ENCODE measurements around the gene IGF2BP1.
"Not testable (repeated sequence)": the region's sequence is repeated elsewhere in the genome, so short reads cannot be mapped to it uniquely, and the experiment has no call there.

IGF2BP1 gene

DNA sequence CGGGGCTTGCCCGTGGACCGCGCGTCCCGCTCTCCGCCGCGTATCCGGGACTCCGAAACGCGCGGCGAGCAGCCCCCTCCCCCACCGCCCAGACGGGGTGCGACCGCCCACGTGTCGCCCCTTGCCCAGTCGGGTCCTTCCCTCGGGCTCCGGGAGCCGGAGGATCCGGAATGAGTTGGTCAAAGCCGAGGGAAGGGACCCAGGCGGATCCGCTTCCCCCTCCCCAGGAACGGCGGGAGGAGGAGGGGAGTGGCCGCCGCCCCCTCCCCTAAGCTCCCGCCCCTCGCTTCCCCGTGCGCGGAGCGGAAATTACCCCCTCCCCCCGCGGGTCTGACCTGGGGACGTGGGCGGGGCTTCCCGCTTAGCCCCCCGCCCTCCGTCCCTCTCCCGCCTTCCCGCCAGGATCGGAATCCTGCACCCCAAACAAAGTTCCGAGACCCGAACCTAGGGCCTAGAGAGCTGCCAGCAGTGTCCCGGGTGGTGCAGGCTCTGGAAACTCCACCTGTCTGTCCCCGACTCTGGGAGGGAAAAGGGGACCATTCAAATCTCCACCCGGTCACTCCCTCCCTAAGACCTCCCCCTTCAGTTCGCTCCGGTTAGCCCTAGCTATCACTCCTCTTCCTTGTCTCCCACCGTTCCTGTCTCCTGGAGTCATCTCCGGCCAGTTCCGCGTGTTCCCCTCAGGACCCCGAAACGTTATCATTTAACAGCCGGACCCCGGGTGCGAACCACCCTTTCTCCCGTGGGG lies 1.0 kb upstream of the IGF2BP1 start:
- no peak for DNase-seq

- no peak for DNase-seq
These were observed 473 bp upstream of the IGF2BP1 start for GRCh38 chr17:48996722-48997102.

DNA sequence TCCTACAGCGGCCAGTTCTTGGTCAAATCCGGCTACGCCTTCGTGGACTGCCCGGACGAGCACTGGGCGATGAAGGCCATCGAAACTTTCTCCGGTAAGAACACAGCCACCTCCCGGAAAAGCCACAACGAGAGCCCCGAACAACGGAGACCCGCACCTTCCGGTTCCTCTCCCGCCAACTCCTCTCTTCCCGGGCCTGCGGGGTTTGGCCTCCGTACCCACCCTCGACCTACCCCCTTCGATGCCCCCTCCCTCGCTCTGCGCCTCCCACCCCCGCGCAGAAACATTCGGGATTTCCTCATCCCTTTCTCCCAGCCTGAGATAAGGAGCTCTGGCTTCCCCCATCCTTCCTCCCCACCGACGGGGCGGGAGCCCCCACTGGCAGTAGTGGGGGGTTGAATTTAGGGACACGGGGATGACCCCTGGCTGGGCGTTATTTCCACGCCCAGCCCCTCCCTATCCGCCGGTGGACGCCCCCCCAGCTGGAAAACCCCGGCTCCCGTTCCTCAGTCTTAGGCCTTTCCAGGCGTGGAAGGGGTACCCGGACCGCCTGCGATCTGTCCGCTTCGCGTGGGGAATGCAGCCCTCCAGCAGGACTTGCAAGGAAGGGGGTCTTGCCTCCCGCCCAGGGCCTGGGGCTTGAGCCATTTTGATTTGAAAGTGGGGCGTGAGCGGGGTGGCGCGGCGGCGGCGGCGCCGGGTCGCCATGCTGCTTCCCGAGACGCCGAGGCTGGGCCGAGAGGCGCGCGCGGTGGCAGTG lies 822 bp downstream of the IGF2BP1 start:
- DNase-seq, result no peak

DNA sequence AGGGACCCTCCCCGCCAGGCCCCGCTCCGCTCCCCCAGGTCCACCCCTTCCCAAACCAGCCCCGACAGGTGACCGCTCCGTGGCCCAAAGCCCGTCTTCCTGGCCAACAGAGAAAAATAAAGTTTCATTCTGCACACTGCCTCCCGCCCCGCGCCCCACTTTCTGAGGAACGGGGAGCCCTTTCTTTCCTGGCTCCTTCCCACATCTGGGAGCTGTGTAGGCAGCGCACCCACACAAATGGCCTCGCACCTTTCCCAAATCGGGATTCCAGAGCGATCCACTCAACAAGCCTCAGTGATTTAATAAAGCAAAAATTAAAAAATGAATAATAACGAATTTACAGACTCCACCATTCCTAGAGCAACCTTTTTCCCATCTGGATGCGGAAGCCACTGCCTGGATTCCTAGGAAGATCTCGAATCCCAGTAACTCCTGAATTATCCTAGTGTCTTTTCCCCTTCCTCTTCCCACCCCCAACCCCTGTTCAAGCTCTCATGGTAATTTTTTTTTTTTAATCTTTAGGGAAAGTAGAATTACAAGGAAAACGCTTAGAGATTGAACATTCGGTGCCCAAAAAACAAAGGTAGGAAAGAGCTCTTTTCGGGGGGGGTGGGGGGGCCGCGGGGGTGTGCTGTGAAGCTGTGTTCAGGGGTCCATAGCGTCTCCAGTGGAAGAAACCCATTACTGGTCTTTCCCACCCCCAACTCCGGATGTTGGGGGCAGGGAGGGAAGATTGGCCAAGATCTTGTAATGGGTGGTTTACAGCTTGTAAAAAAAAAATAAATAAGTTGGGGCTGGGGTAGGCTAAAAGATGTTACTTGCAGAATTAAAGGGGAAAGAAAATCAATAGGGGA lies 1.6 kb downstream of the IGF2BP1 start:
- DNase-seq, result no peak

DNA sequence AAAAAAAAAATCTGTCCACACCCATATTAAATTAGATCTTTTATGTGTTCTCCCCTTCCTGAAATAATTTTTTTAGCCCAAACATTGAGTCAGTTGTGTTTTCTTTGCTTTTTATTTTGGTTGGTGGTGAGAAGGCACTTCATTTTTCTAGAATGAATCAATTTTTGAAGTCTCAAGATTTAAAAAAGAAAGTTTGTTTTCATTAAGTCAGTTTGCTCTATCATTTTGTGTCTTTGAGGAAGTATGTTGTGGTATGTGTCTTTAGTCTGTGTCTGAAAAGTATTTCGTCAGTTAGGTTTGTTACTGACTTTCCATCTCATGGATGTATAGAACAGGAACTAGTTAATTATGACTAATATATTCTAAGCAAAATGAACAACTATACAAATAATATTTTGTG lies 3.8 kb downstream of the IGF2BP1 start:
- no peak for DNase-seq

GRCh38 chr17:49001671-49002070 lies 4.5 kb downstream of the IGF2BP1 start:
- no peak for DNase-seq

DNA sequence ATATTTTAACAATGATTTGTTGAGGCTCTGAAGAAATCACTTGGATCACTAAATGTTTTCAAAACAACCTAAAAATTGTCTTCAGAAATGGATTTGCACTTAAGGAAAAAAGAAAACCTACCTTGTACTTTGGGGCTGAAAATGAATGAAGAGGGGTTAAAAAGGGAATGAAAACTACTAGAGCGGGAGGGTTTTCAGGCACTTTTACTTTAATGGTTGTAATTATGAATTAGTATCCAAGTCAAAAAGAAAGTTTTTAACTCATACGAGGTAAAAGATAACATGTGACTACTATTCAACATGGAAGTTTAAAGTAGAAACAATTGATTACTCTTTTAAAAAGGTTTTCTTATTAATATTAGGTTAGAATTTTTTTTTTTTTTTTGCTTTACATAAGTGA lies 5.1 kb downstream of the IGF2BP1 start:
- DNase-seq, result no peak

DNA sequence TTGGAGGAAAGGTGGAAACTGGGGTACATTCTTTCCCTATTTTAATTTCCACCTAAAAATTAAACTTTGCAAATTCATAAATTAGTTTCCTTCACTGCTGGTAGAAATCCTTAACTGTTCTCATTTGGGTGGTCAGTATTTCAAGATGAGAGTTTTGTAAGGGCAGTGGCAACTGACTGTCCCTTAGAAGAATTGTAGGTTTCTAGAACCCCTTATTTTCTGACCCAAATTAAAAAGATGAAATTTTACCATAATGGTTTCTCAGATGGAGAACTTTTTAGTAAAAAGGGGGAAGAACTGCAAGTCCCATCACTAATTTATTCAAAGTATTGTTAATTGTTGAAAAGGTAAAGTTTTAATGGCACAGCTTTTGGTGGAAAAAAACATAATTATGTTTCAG lies 5.6 kb downstream of the IGF2BP1 start:
- no peak for DNase-seq

GRCh38 chr17:49003557-49004511 lies 6.6 kb downstream of the IGF2BP1 start:
- no peak for DNase-seq

GRCh38 chr17:49005140-49005539 lies 8.0 kb downstream of the IGF2BP1 start:
- DNase-seq, result no peak

DNA sequence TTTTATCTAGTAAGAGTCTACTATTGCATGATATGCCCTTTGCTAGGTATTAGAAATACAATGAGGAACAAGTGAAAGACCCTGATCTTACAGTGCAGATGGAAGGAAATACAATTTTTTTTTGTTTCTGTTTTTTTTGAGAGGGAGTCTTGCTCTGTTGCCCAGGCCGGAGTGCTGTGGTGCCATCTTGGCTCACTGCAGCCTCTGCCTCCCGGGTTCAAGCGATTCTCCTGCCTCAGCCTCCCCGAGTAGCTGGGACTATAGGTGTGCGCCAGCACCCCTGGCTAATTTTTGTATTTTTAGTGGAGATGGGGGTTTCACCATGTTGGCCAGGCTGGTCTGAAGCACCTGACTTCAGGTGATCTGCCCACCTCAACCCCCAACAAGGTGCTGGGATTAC lies 11.7 kb downstream of the IGF2BP1 start:
- not testable (repeated sequence) for DNase-seq

GRCh38 chr17:49012769-49013255 lies 15.6 kb downstream of the IGF2BP1 start:
- DNase-seq, result no peak

DNA sequence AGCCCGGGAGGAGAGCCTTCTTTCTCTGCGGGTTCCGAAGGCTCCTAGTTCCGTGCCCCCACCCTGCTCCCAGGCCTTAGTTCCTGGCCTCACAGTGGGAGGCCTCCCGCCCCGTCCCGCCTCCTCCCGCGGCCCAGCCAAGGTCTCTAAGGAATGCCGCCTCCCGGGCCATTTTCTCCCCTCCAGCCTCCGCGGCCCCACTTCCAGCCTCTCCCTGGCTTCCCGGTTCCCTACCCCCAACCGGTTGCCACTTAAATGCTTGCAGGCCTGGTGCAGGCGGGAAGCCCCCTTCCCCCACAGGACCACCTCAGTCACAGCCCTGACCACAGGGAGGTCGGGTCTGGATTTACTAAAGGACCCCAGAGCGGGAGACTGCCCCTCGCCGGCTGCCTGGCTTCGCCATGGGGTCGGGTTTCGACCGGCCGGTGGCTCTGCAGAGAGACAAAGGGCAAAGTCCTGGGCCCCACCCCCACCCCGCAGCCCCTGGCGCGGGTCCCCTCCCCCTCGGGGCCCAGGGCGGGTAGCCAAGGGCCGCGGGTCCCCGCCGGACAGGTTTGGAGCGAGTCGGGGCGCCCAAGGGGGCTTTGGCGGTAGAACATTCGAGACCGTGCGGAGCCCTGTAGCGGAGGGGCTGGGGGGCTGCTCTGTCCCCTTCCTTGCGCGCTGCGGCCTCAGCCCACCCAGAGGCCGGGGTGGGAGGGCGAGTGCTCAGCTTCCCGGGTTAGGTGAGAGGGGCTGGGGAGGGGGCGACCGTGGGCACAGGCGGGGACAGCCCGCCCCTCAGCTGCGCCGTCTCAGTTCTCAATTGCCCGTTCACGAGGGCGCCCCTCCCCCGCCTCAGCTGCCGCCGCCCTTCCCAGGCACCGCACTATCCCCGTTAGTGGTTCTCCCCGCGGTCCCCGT lies 16.4 kb downstream of the IGF2BP1 start:
- DNase-seq, result no peak

DNA sequence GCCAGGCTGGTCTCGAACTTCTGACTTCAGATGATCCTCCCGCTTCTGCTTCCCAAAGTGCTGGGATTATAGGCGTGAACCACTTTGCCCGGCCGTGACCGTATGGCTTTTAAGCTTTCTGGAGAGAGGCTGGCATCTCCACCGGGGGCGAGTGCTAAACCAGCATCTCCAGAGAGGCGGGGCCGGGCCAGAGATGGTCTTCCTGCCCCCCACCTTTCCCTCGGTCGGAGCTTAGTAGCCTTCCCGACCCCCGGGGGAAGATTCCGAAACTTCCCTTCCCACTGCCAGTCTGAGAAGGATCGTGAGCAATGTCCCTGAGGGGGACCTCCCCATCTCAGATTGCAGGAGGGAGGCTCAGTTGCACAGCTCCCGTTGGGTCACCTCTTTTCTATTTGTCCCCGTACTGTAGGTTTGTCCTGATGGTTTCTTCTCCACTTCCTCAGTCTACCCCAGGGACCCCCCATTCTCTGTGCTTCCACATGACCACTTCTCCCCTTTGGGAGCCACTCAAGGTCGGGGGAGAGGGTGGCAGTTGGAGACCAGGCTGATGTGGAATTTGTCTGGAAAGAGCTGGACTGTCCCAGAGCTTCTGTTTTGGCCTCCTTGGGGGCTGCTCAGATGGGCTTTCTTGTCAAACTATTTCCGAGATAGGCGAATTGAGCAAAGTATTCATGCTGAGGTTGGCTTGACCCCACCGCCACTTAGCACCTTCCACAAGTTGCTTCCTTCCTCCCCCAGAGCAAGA lies 18.2 kb downstream of the IGF2BP1 start:
- DNase-seq, result no peak

- DNase-seq, result no peak
These were observed 19.0 kb downstream of the IGF2BP1 start for GRCh38 chr17:49015924-49016774.

- no peak for DNase-seq
These were observed 19.7 kb downstream of the IGF2BP1 start for GRCh38 chr17:49016775-49017463.

- DNase-seq, result no peak
These were observed 21.0 kb downstream of the IGF2BP1 start for GRCh38 chr17:49018116-49018612.

DNA sequence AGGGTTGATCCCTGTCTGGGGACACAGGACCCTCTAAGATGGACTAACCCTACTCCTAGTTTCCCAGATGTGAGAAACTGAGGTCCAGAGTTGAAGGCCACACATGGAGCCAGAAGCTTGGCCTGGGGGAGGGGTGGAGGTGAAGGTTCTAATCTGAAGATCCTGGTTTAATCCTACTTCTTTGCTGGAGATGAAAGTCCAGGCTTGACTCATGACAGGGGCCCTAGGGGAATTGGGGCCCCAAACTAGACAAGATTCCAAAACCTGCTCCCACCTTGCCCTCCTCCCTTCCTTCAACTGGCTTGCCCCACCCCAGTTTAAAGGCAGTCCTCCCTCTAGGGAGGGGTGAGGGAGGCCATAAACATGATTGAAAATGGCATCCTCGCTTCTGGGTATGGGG lies 21.6 kb downstream of the IGF2BP1 start:
- DNase-seq, result no peak

DNA sequence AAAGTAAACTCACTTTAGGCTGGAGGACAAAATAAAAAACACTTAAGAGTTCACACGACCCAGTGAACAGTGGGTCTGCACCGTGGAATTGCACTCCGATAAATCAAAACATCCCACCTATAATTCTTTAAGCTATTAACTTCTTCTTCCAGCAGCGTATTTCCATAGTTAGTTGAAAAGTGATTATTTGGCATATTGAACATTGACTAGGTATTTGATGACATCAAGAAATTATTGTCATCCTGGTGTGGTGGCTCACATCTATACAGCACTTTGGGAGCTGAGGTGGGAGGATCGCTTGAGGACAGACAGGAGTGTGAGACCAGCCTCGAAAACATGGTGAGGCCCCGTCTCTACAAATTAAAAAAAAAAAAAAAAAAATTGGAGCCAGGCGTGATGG lies 23.4 kb downstream of the IGF2BP1 start:
- DNase-seq, result no peak
